Upper lobe of left lung (tissue), 4 donors: ENCODE data around the gene NDUFB2.

Experiments
- CTCF ChIP-seq, 6 experiments: fragments of 450-650 bp in 4 of 6; fragments of 200-600 bp in 2 of 6; sonication (generic) in 2 of 6; IDR thresholded peaks; one replicate each; pipeline ENCODE4 v1.5.1; 2016 to 2019; ENCODE audit warnings: antibody characterized with exemption in 6 of 6
- EP300 ChIP-seq, 4 donors: sonication (generic); formaldehyde crosslinking; IDR thresholded peaks; one replicate each; pipeline ENCODE4 v1.5.1; 2017; ENCODE audit warnings: antibody characterized with exemption in 4 of 4, control low read depth in 2 of 4
- POLR2A ChIP-seq, 4 donors: fragments of 450-650 bp; IDR thresholded peaks; one replicate each; pipeline ENCODE4 v1.5.1; 2016 to 2017; ENCODE audit warnings: antibody characterized with exemption in 4 of 4, mild to moderate bottlenecking in 2 of 4

GRCh38 chr7:140696024-140696679 is 356 bp upstream of the NDUFB2 start:
- TF ChIP-seq CTCF (IDR thresholded peaks at IDR 0.05) (no peak), POLR2A (IDR thresholded peaks at IDR 0.05) (no peak), EP300 (IDR thresholded peaks at IDR 0.05) (no peak)
